GM19468 (cell line): Measurements from ENCODE around the gene HSCB.
A peak's percentile ranks its signal among the peaks of the same experiment; 100 is the strongest.
"Not testable (repeated sequence)": the region's sequence is repeated elsewhere in the genome, so short reads cannot be mapped to it uniquely, and the experiment has no call there.

ENCODE experiments used
- ATAC-seq: cut with Tn5 transposase; IDR thresholded peaks from one replicate; pipeline ENCODE4 v1.9.1; 2021; ENCODE audit warnings: mild to moderate bottlenecking, moderate library complexity, moderate number of reproducible peaks; ENCODE audit not compliant: unreplicated experiment; ENCODE audit errors: extremely low read depth

HSCB gene

GRCh38 chr22:28737701-28738100 is 4.1 kb upstream of the HSCB start:
- no peak for ATAC-seq

GRCh38 chr22:28738876-28739275 is 3.0 kb upstream of the HSCB start:
- not testable (repeated sequence) for ATAC-seq

- ATAC-seq, result no peak
Measured at GRCh38 chr22:28741200-28741784, 547 bp upstream of the HSCB start.

- no peak for ATAC-seq
Measured at GRCh38 chr22:28742562-28742962, 723 bp downstream of the HSCB start.

GRCh38 chr22:28743852-28744251 is 2.0 kb downstream of the HSCB start:
- no peak for ATAC-seq

- no peak for ATAC-seq
Measured at GRCh38 chr22:28750471-28750881, 8.6 kb downstream of the HSCB start.

GRCh38 chr22:28754512-28754911 is 12.7 kb downstream of the HSCB start:
- ATAC-seq, result not testable (repeated sequence)

- ATAC-seq, result no peak
Measured at GRCh38 chr22:28759861-28760560, 18.2 kb downstream of the HSCB start.

- no peak for ATAC-seq
Measured at GRCh38 chr22:28761449-28761755, 19.6 kb downstream of the HSCB start.

GRCh38 chr22:28762000-28762399 is 20.2 kb downstream of the HSCB start:
- not testable (repeated sequence) for ATAC-seq

- ATAC-seq, result no peak
Measured at GRCh38 chr22:28766628-28767027, 24.8 kb downstream of the HSCB start.

GRCh38 chr22:28768701-28769393 is 27.0 kb downstream of the HSCB start:
- ATAC-seq, result no peak

GRCh38 chr22:28769394-28770085 is 27.7 kb downstream of the HSCB start:
- no peak for ATAC-seq

- ATAC-seq, result no peak
Measured at GRCh38 chr22:28771195-28771791, 29.5 kb downstream of the HSCB start.

- ATAC-seq, result peak; percentile 93
Measured at GRCh38 chr22:28772633-28773460, 31.0 kb downstream of the HSCB start, which contains the start of gene CCDC117. Gene CCDC117 (plus strand): TSS chr22:28772695. CDS start chr22:28772850, 155 bp downstream.

GRCh38 chr22:28773461-28773867 is 31.6 kb downstream of the HSCB start:
- no peak for ATAC-seq

- ATAC-seq, result no peak
Measured at GRCh38 chr22:28774378-28774777, 32.5 kb downstream of the HSCB start.

GRCh38 chr22:28779833-28780232 is 38.0 kb downstream of the HSCB start:
- ATAC-seq, result no peak

GRCh38 chr22:28780296-28780695 is 38.5 kb downstream of the HSCB start:
- no peak for ATAC-seq
